ENCODE results near the gene DNAJC17.

DNA sequence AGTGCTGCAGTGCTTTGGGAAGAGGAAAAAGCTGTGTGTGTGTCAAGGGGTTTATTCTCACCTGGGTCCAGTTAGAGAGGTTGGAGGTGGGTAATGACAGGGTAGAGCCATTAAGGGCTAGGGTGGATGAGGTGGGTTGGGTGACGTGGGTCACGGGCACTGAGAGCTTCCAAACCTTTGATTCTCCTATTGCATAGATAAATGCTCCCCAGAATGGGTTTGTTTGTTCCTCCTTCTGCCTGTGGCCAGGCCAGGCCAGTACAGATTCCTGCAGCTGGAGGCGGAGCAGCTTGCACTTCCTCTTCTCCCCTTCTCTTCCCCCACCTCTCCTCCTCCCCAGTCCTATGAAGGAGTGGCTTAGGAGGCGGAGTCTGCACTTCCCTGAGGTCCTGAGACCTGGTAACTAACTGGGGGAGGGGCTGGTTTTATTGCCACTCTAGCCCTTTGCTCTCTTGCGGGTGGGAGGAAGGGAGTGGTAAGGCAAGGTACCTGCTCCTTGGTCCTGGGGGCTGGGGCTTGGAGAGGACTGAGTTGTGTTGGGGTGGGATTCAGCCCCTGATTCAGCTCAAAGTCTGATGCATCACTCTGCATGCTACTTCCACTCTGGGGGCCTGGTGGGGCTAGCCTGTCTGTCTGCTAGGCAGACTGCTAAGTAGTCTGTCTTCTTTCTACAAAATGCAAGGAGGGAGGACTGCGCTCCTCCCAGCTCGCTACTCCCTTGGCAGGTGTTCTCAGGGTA lies 40.1 kb upstream of the DNAJC17 start:
- TF ChIP-seq, protein P1, sequence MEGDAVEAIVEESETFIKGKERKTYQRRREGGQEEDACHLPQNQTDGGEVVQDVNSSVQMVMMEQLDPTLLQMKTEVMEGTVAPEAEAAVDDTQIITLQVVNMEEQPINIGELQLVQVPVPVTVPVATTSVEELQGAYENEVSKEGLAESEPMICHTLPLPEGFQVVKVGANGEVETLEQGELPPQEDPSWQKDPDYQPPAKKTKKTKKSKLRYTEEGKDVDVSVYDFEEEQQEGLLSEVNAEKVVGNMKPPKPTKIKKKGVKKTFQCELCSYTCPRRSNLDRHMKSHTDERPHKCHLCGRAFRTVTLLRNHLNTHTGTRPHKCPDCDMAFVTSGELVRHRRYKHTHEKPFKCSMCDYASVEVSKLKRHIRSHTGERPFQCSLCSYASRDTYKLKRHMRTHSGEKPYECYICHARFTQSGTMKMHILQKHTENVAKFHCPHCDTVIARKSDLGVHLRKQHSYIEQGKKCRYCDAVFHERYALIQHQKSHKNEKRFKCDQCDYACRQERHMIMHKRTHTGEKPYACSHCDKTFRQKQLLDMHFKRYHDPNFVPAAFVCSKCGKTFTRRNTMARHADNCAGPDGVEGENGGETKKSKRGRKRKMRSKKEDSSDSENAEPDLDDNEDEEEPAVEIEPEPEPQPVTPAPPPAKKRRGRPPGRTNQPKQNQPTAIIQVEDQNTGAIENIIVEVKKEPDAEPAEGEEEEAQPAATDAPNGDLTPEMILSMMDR (IDR thresholded peaks at IDR 0.05) = no peak
- no peak for TF ChIP-seq EZH2 (IDR thresholded peaks at IDR 0.05; ENCODE audit: borderline replicate concordance, insufficient read depth, low read depth, low read length, poor library complexity, severe bottlenecking)
